MM.1S (cell line): Measurements from ENCODE around the gene SVOP.

ENCODE experiments used
- EZH2 ChIP-seq: fragments of 300-600 bp; sonication (generic); optimal IDR thresholded peaks from 2 replicates; pipeline ENCODE3; 2017; ENCODE audit warnings: low read depth, mild to moderate bottlenecking, antibody characterized with exemption, low read length, mixed read lengths
- EZH2phosphoT487 ChIP-seq: fragments of 300-600 bp; sonication (generic); IDR thresholded peaks from 2 replicates; pipeline ENCODE4 v1.6.1; 2018; ENCODE audit warnings: antibody characterized with exemption, low read length
- TF ChIP-seq, protein P1 (sequence below): fragments of 300-600 bp; sonication (generic); IDR thresholded peaks from 2 replicates; pipeline ENCODE4 v1.5.1; 2016; ENCODE audit warnings: antibody characterized with exemption, low read length, mixed read lengths

DNA sequence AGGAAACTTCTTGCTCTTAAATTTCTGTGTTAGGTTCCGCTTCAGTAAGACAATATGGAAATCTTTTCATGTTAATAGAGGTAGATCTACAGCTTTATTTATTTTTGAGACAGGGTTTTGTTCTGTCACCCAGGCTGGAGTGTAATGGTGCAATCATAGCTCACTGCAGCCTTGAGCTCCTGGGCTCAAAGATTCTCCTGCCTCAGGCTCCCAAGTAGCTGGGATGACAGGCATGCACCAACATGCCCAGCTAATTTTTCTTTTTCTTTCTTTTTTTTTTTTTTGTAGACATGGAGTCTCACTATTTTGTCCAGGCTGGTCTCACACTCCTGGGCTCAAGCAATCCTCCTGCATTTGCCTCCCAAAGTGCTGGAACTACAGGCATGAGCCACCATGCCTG lies 70.9 kb downstream of the SVOP start:
- TF ChIP-seq, protein P1, sequence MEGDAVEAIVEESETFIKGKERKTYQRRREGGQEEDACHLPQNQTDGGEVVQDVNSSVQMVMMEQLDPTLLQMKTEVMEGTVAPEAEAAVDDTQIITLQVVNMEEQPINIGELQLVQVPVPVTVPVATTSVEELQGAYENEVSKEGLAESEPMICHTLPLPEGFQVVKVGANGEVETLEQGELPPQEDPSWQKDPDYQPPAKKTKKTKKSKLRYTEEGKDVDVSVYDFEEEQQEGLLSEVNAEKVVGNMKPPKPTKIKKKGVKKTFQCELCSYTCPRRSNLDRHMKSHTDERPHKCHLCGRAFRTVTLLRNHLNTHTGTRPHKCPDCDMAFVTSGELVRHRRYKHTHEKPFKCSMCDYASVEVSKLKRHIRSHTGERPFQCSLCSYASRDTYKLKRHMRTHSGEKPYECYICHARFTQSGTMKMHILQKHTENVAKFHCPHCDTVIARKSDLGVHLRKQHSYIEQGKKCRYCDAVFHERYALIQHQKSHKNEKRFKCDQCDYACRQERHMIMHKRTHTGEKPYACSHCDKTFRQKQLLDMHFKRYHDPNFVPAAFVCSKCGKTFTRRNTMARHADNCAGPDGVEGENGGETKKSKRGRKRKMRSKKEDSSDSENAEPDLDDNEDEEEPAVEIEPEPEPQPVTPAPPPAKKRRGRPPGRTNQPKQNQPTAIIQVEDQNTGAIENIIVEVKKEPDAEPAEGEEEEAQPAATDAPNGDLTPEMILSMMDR: no peak
- TF ChIP-seq EZH2 (no peak), EZH2phosphoT487 (no peak)
